NCI-H187 treated with DMSO at 0.1 percent for 48 hours (cell line): Measurements from ENCODE around the gene SPHK1.

Source experiments
- DNase-seq: peaks from one replicate; lab custom pipeline; 2025; lab: John Stamatoyannopoulos, UW

Gene SPHK1

DNA sequence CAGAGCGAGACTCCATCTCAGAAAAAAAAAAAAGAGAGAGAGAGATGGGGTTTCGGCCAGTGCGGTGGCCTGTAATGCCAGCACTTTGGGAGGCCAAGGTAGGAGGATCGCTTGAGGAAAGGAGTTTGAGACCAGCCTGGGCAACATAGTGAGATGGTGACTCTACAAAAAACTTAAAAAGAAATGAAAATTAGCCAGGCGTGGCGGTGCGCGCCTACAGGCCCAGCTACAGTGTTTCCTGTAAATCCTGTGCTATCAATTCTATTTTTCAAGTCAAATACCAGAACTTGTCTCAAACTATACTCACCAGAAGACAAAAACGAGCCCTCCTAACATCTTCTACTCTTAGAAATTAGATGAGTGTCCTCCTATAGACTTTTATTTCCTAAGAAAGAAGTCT lies 49.3 kb downstream of the SPHK1 start:
- no peak for DNase-seq

DNA sequence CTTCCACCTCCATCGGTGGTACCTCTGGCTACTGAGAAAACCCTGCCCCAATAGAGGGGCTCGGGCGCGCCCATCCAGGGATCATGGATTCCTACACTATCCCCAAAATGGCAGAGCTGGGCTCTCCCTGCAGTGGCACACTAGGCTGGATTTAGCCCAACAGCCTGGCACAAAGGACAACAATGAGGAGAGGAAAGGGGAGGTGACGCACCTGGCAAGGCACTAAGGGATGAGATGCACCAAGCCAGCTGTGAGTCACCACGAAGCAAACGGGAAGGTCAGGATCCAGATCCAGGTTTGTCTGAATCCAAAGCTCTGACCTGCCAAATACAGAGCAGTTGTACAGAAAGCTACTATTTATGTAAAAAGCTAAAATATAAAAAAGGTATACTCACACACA lies 50.5 kb downstream of the SPHK1 start:
- no peak for DNase-seq

DNA sequence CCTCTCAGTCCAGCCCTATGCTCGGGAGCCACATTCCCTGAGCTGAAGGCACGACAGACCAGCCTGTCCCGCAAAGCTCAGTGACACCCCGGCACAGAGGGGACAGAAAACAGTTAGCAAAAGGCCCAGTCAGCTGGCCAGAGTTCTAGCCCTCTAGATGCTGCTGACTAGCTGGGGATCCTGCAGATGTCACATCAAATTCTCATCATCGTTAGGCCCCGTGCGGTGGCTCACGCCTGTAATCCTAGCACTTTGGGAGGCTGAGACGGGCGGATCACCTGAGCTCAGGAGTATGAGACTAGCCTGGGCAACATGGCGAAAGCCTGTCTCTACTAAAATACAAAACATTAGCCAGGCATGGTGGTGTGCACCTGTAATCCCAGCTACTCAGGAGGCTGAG lies 51.3 kb downstream of the SPHK1 start:
- no peak for DNase-seq
